ENCODE results near the gene ITSN2. TPM values are rescaled to one million over a fixed set of nuclear protein-coding genes. Genes with fewer than 3 reads are reported as not detected.

ITSN2 gene
- total RNA-seq, 1 experiment from 2014 or later: 26.5 TPM

DNA sequence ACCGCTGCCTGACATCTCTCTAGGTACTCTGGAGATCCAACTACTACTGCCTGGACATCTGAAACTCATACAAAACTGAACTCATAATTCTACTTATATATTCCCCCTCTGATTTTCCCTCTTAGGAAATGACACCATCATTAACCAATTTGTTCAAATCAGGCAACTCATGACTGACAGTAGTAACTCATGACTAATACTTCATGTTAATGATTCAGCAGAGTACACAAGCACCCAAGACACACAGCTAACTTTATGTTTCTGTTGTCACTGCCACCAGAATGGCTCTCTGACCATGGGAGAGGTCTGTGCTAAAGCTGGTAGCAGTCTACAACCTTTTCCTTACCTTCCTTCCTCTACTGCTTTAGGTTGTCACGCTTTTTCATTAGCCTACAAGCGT, 91.1 kb downstream of the ITSN2 start:
- CTCF ChIA-PET: no interaction called here
- Histone ChIP-seq H3K4me2 (ENCODE audit: low read length) (no peak overlapping the region), H2AFZ (ENCODE audit: low read depth, low read length, poor library complexity, severe bottlenecking) (no peak overlapping the region), H3K9me3 (ENCODE audit: control insufficient read depth in 1 of 2, insufficient read depth in 1 of 2, low read depth in 1 of 2, low read length in 2 of 2) (no peaks in the 10 kb centered on the region), H3K36me3 (ENCODE audit: control insufficient read depth in 1 of 2, insufficient read depth in 2 of 2, low read length in 2 of 2) (no peaks in the 10 kb centered on the region), H4K20me1 (ENCODE audit: insufficient read depth) (no peaks in the 10 kb centered on the region), H3K4me3 (replicated peaks in 1 of 2; ENCODE audit: low read depth in 1 of 2, low read length in 2 of 2) (no peak overlapping the region), H3K9ac (ENCODE audit: low read length) (no peak overlapping the region), H3K79me2 (ENCODE audit: insufficient read depth, low read length) (no peaks in the 10 kb centered on the region), H3K27ac (ENCODE audit: low read depth, low read length) (no peak overlapping the region), H3K27me3 (ENCODE audit: insufficient read depth, low read length) (no peaks in the 10 kb centered on the region), H3K4me1 (ENCODE audit: control insufficient read depth in 1 of 2, insufficient read depth in 2 of 2, low read length in 2 of 2) (no peaks in the 10 kb centered on the region), H3K9me2 (ENCODE audit: insufficient read depth) (no peaks in the 10 kb centered on the region)
- no TSS peak for BruUV-seq (replicated peaks)
- no peak for ATAC-seq
- intact Hi-C loops (cut with micrococcal nuclease): no loop called here
- POLR2A ChIA-PET: no interaction called here
- DNase-seq (ENCODE audit: low read depth, low spot score): no peak
- RAD21 ChIA-PET (ENCODE audit: low non-redundant PET in 1 of 2, low total read pairs in 2 of 2, uncharacterized antibody in 2 of 2, unreplicated experiment in 2 of 2): no interaction called here
- TF ChIP-seq, protein P1, sequence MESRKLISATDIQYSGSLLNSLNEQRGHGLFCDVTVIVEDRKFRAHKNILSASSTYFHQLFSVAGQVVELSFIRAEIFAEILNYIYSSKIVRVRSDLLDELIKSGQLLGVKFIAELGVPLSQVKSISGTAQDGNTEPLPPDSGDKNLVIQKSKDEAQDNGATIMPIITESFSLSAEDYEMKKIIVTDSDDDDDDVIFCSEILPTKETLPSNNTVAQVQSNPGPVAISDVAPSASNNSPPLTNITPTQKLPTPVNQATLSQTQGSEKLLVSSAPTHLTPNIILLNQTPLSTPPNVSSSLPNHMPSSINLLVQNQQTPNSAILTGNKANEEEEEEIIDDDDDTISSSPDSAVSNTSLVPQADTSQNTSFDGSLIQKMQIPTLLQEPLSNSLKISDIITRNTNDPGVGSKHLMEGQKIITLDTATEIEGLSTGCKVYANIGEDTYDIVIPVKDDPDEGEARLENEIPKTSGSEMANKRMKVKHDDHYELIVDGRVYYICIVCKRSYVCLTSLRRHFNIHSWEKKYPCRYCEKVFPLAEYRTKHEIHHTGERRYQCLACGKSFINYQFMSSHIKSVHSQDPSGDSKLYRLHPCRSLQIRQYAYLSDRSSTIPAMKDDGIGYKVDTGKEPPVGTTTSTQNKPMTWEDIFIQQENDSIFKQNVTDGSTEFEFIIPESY (IDR thresholded peaks at IDR 0.05; ENCODE audit: extremely low read depth, insufficient replicate concordance, low read length): no peak
- TF ChIP-seq RAD21 (IDR thresholded peaks at IDR 0.05; ENCODE audit: low read depth) (no peak), TCF7L2 (IDR thresholded peaks at IDR 0.05; ENCODE audit: borderline replicate concordance, extremely low read depth, insufficient read depth, insufficient read length) (no peak), CEBPB (IDR thresholded peaks at IDR 0.05; ENCODE audit: low read depth) (no peak), ZNF274 (IDR thresholded peaks at IDR 0.05; ENCODE audit: low read depth, low read length) (no peak), ELF1 (IDR thresholded peaks at IDR 0.05; ENCODE audit: borderline replicate concordance, low read depth) (no peak), CBX3 (IDR thresholded peaks at IDR 0.05; ENCODE audit: low read depth) (no peak), SP1 (IDR thresholded peaks at IDR 0.05; ENCODE audit: low read depth) (no peak), SRF (IDR thresholded peaks at IDR 0.05; ENCODE audit: low read depth) (no peak), FOSL1 (IDR thresholded peaks at IDR 0.05; ENCODE audit: low read depth) (no peak), EZH2 (IDR thresholded peaks at IDR 0.05) (no peak), JUND (IDR thresholded peaks at IDR 0.05) (no peak), SIN3A (IDR thresholded peaks at IDR 0.05; ENCODE audit: low read depth) (no peak)
- TF ChIP-seq, protein P2, sequence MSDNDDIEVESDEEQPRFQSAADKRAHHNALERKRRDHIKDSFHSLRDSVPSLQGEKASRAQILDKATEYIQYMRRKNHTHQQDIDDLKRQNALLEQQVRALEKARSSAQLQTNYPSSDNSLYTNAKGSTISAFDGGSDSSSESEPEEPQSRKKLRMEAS (IDR thresholded peaks at IDR 0.05): no peak
- TF ChIP-seq, protein P3, sequence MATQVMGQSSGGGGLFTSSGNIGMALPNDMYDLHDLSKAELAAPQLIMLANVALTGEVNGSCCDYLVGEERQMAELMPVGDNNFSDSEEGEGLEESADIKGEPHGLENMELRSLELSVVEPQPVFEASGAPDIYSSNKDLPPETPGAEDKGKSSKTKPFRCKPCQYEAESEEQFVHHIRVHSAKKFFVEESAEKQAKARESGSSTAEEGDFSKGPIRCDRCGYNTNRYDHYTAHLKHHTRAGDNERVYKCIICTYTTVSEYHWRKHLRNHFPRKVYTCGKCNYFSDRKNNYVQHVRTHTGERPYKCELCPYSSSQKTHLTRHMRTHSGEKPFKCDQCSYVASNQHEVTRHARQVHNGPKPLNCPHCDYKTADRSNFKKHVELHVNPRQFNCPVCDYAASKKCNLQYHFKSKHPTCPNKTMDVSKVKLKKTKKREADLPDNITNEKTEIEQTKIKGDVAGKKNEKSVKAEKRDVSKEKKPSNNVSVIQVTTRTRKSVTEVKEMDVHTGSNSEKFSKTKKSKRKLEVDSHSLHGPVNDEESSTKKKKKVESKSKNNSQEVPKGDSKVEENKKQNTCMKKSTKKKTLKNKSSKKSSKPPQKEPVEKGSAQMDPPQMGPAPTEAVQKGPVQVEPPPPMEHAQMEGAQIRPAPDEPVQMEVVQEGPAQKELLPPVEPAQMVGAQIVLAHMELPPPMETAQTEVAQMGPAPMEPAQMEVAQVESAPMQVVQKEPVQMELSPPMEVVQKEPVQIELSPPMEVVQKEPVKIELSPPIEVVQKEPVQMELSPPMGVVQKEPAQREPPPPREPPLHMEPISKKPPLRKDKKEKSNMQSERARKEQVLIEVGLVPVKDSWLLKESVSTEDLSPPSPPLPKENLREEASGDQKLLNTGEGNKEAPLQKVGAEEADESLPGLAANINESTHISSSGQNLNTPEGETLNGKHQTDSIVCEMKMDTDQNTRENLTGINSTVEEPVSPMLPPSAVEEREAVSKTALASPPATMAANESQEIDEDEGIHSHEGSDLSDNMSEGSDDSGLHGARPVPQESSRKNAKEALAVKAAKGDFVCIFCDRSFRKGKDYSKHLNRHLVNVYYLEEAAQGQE (IDR thresholded peaks at IDR 0.05; ENCODE audit: low read depth): no peak

Measured in HCT116 (cell line).